Kidney (tissue), 14 donors: ENCODE measurements around the gene DTX3. TPM values are rescaled to one million over a fixed set of nuclear protein-coding genes. Genes with fewer than 3 reads are reported as not detected.

Source experiments
- DNase-seq, 5 donors: peaks; one replicate each; pipeline ENCODE4 v3.0.0-alpha.2; 2013 to 2020
- FAIRE-seq: peaks from 2 replicates; lab custom pipeline; 2012; peaks lifted over from hg19 to GRCh38; lab: Jason Lieb, UNC
- H3K27ac ChIP-seq, 2 donors: one replicate each; pipeline ENCODE4 v1.7.0; 2013; ENCODE audit warnings: low read depth in 2 of 2, low read length in 2 of 2, inconsistent platforms in 1 of 2
- H3K27me3 ChIP-seq: one replicate; pipeline ENCODE4 v1.7.1; 2013; ENCODE audit warnings: low read length, inconsistent platforms; ENCODE audit not compliant: control insufficient read depth, insufficient read depth
- H3K36me3 ChIP-seq, 3 donors: one replicate each; pipeline versions ENCODE4 v1.7.0 to v1.7.1; 2013; ENCODE audit warnings: low read length in 3 of 3, control low read depth in 1 of 3, inconsistent platforms in 1 of 3; ENCODE audit not compliant: insufficient read depth in 3 of 3, control insufficient read depth in 2 of 3
- H3K4me1 ChIP-seq, 3 donors: one replicate each; pipeline versions ENCODE4 v1.7.0 to v1.7.1; 2013; ENCODE audit warnings: low read length in 3 of 3, inconsistent platforms in 1 of 3, low read depth in 1 of 3; ENCODE audit not compliant: control insufficient read depth in 2 of 3, insufficient read depth in 2 of 3
- H3K4me3 ChIP-seq, 3 donors: one replicate each; pipeline versions ENCODE4 v1.7.0 to v1.8.1; 2013; ENCODE audit warnings: low read length in 3 of 3, control low read depth in 1 of 3, inconsistent platforms in 1 of 3
- H3K9ac ChIP-seq, 3 donors: one replicate each; pipeline versions ENCODE4 v1.7.0 to v1.7.1; 2013; ENCODE audit warnings: low read length in 3 of 3, control low read depth in 1 of 3, inconsistent platforms in 1 of 3
- H3K9me3 ChIP-seq, 3 donors: one replicate each; pipeline versions ENCODE4 v1.7.0 to v1.7.1; 2013; ENCODE audit warnings: low read length in 3 of 3, control low read depth in 1 of 3, inconsistent platforms in 1 of 3; ENCODE audit not compliant: control insufficient read depth in 2 of 3, insufficient read depth in 1 of 3
- CTCF ChIP-seq: IDR thresholded peaks from 3 replicates; pipeline ENCODE4 v1.5.1; 2012; ENCODE audit warnings: mild to moderate bottlenecking, moderate library complexity, borderline replicate concordance; ENCODE audit not compliant: insufficient read depth; ENCODE audit errors: extremely low read depth
- intact Hi-C: fragments of 100-400 bp; cut with DNase I; formaldehyde crosslinking; loops from one replicate; pipeline ENCODE4 v1.11.1; 2022
- polyA plus RNA-seq: library from polyadenylated mRNA; stranded (reverse); fragments of 350-450 nt; fragmentation: Illumina TruSeq; extraction: RNeasy Lipid Tissue Mini Kit (QIAGEN cat#74804); gene quantifications from one replicate; pipeline ENCODE4 v1.2.3, GENCODE V29; 2014; ENCODE audit warnings: low read depth, low replicate concordance; ENCODE audit not compliant: insufficient read depth
- total RNA-seq: library from RNA; stranded (reverse); fragmentation: NEBNext Ultra II Directional; extraction: Animal tissue kit (Norgen Biotek cat#: 25700); gene quantifications from one replicate; pipeline ENCODE4 v1.2.1, GENCODE V29; 2021
- donor health status: control.
- donor health status: control.
- donor health status: control.
- donor health status: control.
- donor health status: control.
- donor health status: DM: yes; HTN: yes; CAD: no.
- donor health status: Normal renal cell carcinoma (clear cell type).

Gene DTX3
- total and polyA plus RNA-seq, 2 donors from 2014 or later: 34.5 to 41.2 TPM

DNA sequence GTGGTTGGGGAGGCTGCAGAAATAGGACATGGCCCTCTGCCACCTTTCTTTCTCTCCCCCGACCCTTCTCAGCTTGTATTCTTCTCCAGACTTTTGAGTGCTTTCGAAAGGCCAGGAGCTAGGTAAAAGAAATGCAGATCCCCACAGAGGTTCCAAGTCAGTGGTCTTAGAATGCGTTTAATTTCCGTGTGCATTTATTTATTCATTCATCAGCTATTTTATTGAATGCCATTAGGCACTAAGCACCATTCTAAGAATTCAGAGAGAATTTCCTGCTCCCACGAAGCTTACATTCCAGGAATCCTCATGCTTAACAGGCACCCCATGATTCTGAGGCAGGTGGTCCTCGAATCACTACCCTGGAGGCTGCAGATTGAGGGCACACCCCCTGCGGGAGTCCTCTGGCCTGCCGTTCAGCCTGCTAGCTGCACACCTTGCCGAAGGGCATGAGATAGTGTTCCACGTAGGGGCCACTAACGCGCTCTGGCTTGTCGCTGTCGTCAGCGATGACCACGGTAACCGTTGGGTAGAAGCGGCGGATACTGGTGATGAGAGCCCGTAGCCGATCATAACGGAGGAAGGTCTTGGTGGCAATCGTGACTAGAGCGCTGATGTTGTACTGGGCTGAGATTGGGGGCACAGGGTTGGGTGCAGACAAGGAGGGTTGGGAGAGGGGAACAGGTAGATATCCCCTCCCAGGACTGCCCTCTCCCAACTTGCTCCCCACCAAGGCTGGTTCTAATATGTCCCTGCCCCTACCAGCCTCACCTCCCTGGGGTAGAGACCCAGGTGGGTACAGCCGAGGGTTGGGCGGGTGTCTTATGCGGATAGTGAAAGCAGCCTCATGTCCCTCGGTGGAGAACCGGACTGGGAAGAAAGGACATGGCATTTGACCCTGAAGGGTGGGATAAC is 23.9 kb downstream of the DTX3 start:
- Histone ChIP-seq H3K27ac (no peak overlapping the region), H3K9me3 (no peaks in the 10 kb centered on the region), H3K27me3 (peaks cover 53% of the 10 kb centered on the region), H3K9ac (no peak overlapping the region), H3K4me3 (no peak overlapping the region), H3K4me1 (peaks cover 0 to 4% (median 0%) of the 10 kb centered on the region in 3 donors), H3K36me3 (no peaks in the 10 kb centered on the region)
- intact Hi-C loops: no loop called here
- FAIRE-seq (no peak), DNase-seq (peak in 3 of 5 donors; percentile 12 to 46 (median 36))
- TF ChIP-seq CTCF: no peak

GRCh38 chr12:57629897-57630471 is 25.4 kb downstream of the DTX3 start:
- no peak overlapping the region for H3K9ac ChIP-seq
- FAIRE-seq (no peak), DNase-seq (peak in 2 of 5 donors; percentile 8 to 25)
- H3K27ac ChIP-seq: no peak overlapping the region
- H3K4me1 ChIP-seq: peaks cover 0 to 4% (median 0%) of the 10 kb centered on the region in 3 donors
- intact Hi-C loops: no loop called here
- H3K27me3 ChIP-seq: peaks cover 48% of the 10 kb centered on the region
- no peaks in the 10 kb centered on the region for H3K9me3 ChIP-seq
- TF ChIP-seq CTCF: no peak
- no peak overlapping the region for H3K4me3 ChIP-seq
- no peaks in the 10 kb centered on the region for H3K36me3 ChIP-seq

- Histone ChIP-seq H3K4me1 (peaks cover 0 to 4% (median 0%) of the 10 kb centered on the region in 3 donors), H3K4me3 (no peak overlapping the region), H3K9ac (no peak overlapping the region), H3K36me3 (no peaks in the 10 kb centered on the region), H3K27ac (no peak overlapping the region), H3K9me3 (no peaks in the 10 kb centered on the region), H3K27me3 (peaks cover 43% of the 10 kb centered on the region)
- TF ChIP-seq CTCF: no peak
- FAIRE-seq (no peak), DNase-seq (peak in 3 of 5 donors; percentile 7 to 50 (median 42))
- intact Hi-C loops: no loop called here
Measured at GRCh38 chr12:57630891-57631433, 26.3 kb downstream of the DTX3 start.
